GM18861 (cell line): Measurements from ENCODE around the gene STX4.

Experiments used
- ATAC-seq: cut with Tn5 transposase; IDR thresholded peaks from one replicate; pipeline ENCODE4 v1.9.1; 2021; ENCODE audit not compliant: unreplicated experiment

The STX4 gene

GRCh38 chr16:31032736-31033708 lies at the start of gene STX4:
STX4 (plus strand) TSS chr16:31033558; CDS start chr16:31033806, 248 bp downstream.
- ATAC-seq: peak; percentile 65

GRCh38 chr16:30983898-30984610 lies 49.3 kb upstream of the STX4 start:
- no peak for ATAC-seq

DNA sequence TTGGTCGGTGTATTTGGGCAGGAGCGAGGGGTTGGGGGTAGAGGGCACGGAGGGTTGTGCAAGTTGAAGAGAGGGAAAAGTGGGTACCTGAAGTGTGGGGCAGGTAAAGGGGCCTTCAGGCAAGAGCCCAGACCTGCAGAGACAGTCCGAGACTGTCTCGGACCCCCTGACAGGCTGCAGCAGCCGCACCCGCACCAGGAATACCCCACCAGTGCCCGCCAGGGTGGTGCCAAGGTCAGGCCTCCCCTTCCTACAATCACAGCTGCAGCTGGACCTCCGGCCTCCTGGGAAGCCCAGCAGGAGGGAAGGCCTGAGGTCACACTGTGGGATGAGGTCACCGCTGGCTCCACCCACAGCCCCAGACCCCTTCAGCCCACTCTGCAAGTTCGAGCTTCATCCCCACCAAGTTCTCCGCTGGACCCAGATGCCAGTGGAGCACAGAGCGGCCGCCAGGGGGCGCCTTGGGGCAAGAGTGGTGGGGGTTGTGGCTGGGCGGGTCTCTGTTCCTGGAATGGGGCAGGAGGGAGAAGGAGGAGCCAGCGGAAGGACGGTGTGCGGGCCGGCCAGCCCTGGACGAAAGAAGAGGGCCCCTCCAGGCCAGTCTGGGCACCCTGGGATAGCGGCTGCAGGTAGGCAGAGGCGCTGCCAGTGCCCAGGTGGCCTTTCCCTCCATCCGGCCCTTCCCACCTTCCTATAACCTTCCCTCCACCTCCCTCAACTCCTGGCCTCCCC lies 48.5 kb upstream of the STX4 start, which contains the start of gene HSD3B7:
Gene HSD3B7, plus strand, starts transcription at position 539 of the 732 bp plus-strand sequence. CDS start 452 bp downstream, outside the sequence.
- no peak for ATAC-seq

DNA sequence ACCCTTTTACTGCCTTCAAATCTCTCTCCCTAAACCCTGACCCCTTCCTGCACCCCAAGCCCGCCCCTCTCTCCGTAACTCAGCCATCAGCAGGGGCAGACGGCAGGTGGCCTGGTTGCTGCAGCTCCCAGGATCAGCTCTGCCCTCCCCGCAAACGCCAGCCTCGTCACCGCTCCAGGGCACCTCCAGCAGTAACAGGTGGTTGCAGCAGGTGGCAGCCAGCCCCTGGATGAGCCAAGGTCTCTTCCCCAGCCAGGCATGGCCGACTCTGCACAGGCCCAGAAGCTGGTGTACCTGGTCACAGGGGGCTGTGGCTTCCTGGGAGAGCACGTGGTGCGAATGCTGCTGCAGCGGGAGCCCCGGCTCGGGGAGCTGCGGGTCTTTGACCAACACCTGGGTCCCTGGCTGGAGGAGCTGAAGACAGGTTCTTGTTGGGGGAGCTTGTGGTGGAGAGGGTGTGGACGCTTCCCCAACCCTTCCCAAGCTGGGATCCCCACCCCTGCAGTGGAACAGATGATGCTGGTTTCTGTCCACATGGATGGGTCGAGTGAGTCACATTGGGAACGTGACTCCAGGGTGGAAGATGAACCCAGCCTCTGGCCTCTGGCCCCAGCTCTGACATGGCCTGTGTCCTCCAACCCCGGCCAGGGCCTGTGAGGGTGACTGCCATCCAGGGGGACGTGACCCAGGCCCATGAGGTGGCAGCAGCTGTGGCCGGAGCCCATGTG lies 47.8 kb upstream of the STX4 start:
- ATAC-seq: no peak

- no peak for ATAC-seq
These were observed 47.0 kb upstream of the STX4 start for GRCh38 chr16:30986129-30986991.

DNA sequence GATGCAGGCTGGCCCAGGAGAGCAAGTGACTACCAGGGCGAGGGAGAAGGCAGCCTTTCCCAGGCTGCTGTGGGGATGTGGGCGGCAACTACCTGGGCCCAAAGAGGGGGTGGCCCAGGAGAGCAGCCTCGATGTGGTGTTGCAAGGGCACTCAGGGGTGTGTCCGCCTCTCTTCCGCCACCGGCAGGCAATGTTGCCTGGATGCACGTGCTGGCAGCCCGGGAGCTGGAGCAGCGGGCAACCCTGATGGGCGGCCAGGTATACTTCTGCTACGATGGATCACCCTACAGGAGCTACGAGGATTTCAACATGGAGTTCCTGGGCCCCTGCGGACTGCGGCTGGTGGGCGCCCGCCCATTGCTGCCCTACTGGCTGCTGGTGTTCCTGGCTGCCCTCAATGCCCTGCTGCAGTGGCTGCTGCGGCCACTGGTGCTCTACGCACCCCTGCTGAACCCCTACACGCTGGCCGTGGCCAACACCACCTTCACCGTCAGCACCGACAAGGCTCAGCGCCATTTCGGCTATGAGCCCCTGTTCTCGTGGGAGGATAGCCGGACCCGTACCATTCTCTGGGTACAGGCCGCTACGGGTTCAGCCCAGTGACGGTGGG lies 45.7 kb upstream of the STX4 start:
- no peak for ATAC-seq

DNA sequence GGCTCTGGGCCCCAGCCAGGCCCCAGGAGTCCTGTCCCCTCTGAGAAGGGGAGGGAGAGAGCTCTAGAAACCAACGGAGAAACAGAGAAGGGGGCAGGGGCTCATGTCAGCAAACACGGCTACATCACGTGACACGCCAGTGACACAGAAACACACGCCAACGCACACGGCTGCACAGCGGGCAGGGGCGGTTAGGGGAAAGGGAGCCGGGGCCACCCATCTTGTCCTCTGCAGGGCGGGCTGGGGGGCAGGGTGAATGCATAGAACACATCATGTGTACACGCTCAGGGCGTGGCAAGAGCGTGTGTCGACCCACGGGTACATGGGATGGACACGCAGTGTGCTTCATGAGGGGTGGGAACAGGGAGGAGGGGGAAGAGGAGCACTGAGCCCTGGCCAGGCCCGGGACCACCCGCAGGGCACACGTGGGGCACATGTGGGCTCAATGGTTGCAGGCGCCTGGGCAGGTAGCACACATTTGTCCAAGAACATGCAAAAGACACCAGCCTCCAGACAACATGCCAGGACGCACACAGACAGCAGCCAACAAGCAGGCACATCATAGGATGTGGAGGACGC lies 43.8 kb upstream of the STX4 start:
- no peak for ATAC-seq

GRCh38 chr16:30990105-30990504 lies 43.3 kb upstream of the STX4 start:
- ATAC-seq: no peak

DNA sequence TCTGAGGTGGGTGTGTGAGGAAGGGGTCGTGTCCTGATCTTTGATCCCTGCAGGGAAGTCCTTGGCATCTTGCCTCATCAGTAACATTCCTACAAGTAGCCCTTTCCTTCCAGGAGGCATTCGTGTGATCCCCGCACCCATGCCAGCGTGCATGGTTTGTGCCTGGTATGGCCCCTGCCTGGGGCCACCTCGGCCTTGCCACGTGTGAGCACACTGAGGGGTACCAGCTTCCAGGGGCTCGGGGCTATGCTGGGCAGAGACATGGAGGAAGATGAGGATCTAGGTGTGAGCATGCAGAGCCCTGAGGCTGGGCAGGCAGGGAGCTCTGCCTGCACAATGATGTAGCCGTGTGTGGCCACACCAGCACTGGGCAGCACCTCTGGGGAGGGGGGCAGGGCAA lies 42.3 kb upstream of the STX4 start:
- no peak for ATAC-seq

DNA sequence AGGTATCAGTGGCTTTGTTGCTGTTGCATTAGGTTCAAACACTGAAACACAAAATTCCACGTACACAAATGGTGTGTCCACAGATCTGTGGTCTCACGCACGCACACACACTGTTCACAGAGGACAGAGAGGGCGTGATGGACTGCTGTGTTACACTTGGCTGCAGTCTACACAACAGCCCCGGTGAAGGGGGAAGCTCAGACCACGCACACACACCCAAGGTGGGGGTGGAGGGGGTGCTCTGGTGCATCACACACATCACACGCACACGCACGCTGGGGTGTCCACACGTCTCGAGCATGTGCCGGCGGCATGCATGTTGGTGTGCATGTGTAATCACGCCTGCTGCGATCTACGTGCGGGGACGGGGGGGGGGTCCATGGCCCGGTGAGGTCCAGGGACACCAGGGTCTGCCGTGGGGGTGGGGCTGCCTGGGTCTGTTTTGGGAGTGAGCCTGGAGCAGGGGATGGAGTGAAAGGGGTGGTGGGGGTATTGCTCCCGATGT lies 41.0 kb upstream of the STX4 start:
- ATAC-seq: no peak

- no peak for ATAC-seq
These were observed 40.2 kb upstream of the STX4 start for GRCh38 chr16:30992931-30993816.

- no peak for ATAC-seq
These were observed 37.4 kb upstream of the STX4 start for GRCh38 chr16:30995927-30996323.

DNA sequence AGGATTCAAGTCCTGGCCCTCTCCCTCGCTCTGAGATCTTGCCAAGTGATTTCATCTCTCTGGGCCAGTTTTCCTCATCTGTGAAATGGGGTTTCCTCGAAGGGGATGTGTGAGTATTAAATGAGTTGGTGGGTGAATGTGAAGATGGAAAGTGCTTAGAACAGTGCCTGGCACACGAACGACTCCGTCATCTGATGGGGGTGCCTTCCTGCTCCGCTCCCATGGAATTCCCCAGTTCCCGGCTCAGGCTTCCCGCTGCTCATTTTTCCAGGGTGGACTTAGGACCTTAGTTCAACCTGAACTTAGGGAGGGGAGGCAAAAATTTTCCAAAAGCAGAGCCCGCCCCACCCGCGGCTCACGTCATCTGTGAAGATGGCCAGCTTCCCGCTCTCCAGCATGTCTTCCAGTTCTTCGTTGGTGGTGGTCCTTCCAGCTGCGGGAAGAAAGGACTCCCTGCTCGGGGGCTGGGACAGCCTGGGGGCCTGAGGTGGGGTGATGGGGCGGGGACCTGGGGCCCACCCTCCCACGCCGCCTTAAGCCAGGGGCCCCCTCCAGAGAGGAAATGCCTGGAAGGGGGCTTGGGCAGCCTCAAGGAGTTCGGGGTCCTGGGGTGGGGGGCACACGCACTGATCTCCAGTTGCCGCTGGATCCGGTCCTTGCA lies 36.9 kb upstream of the STX4 start:
- no peak for ATAC-seq

- ATAC-seq: no peak
These were observed 36.2 kb upstream of the STX4 start for GRCh38 chr16:30996985-30997724.

- ATAC-seq: no peak
These were observed 35.3 kb upstream of the STX4 start for GRCh38 chr16:30997725-30998711.
